Measurements from ENCODE around the gene IL18BP. TPM values are rescaled to one million over a fixed set of nuclear protein-coding genes. Genes with fewer than 3 reads are reported as not detected.

The IL18BP gene
- total and polyA plus RNA-seq, 2 donors (not counting 1 experiment from before 2014, with no cell fraction given) = 25.9 to 37.3 TPM

GRCh38 chr11:72015511-72016061 lies 16.9 kb downstream of the IL18BP start:
- H2AFZ ChIP-seq (ENCODE audit: insufficient read depth, low read depth, low read length, poor library complexity, severe bottlenecking) = no peak overlapping the region
- Mint-ChIP-seq H3K4me1 (no peaks in the 10 kb centered on the region), H3K27ac (peak overlapping the region; percentile 46), H3K27me3 (no peaks in the 10 kb centered on the region), H3K4me3 (no peak overlapping the region), H3K9me3 (ENCODE audit: insufficient read depth) (no peaks in the 10 kb centered on the region)
- TF ChIP-seq EZH2 (IDR thresholded peaks at IDR 0.05; ENCODE audit: borderline replicate concordance, insufficient read depth, low read depth, low read length, poor library complexity, severe bottlenecking) = no peak
- peak; percentile 29 for TF ChIP-seq CTCF (IDR thresholded peaks at IDR 0.05)
- ChIA-PET CTCF (interaction anchor here (0.8 to 6.2 kb wide), 15 partner anchors 10 to 400 kb away, joined by 3 to 77 read pairs (median 4); partner anchors contain the start of gene RNF121), POLR2A (interaction anchor here (1.1 kb wide), 1 partner anchor 87 kb away, joined by 4 read pairs; the partner anchor contains the start of genes RNF121 and XNDC1N)
- H3K27ac ChIP-seq (ENCODE audit: low read length in 2 of 2) = no peak overlapping the region
- H3K4me3 ChIP-seq (ENCODE audit: control extremely low read depth in 1 of 5, extremely low read depth in 1 of 5, insufficient read depth in 1 of 5, low read depth in 2 of 5, low read length in 4 of 5) = no peak overlapping the region
- peaks cover 4 to 100% of the 10 kb centered on the region in 2 experiments for H3K36me3 ChIP-seq (replicated peaks in 1 of 2; ENCODE audit: control extremely low read depth in 1 of 2, control insufficient read depth in 1 of 2, extremely low read depth in 1 of 2, insufficient read depth in 2 of 2, low read length in 1 of 2)
- no peaks in the 10 kb centered on the region for H3K27me3 ChIP-seq (replicated peaks in 1 of 4; ENCODE audit: control extremely low read depth in 1 of 4, control insufficient read depth in 3 of 4, insufficient read depth in 4 of 4, low read length in 3 of 4)
- intact Hi-C loops (cut with micrococcal nuclease) = no loop called here
- DNase-seq (peak; percentile 44), ATAC-seq (ENCODE audit: low read depth) (no peak)
- no peak overlapping the region for H3K9ac ChIP-seq (ENCODE audit: low read length)
- H3K79me2 ChIP-seq (ENCODE audit: control insufficient read depth, insufficient read depth, low read length) = peaks cover 25% of the 10 kb centered on the region
- 98% methylated on average over 10 of the region's 10 CpGs for WGBS (ENCODE audit: insufficient coverage)
- H4K20me1 ChIP-seq (ENCODE audit: control insufficient read depth, insufficient read depth, low read length, poor library complexity, severe bottlenecking) = peaks cover 90% of the 10 kb centered on the region
- H3K4me1 ChIP-seq (ENCODE audit: control insufficient read depth in 2 of 2, insufficient read depth in 2 of 2, low read length in 2 of 2) = no peaks in the 10 kb centered on the region
- no peaks in the 10 kb centered on the region for H3K9me3 ChIP-seq (ENCODE audit: control extremely low read depth in 1 of 3, control insufficient read depth in 2 of 3, insufficient read depth in 1 of 3, low read length in 2 of 3)
- no peak overlapping the region for H3K4me2 ChIP-seq (replicated peaks; ENCODE audit: low read depth, low read length, poor library complexity, severe bottlenecking)

GRCh38 chr11:72018171-72018570 lies 19.5 kb downstream of the IL18BP start:
- Mint-ChIP-seq H3K27me3 (no peaks in the 10 kb centered on the region), H3K27ac (no peak overlapping the region), H3K4me3 (no peak overlapping the region), H3K4me1 (no peaks in the 10 kb centered on the region), H3K9me3 (ENCODE audit: insufficient read depth) (no peaks in the 10 kb centered on the region)
- ATAC-seq (ENCODE audit: low read depth) (no peak), DNase-seq (no peak)
- no peak overlapping the region for H3K27ac ChIP-seq (ENCODE audit: low read length in 2 of 2)
- peaks cover 3 to 99% of the 10 kb centered on the region in 2 experiments for H3K36me3 ChIP-seq (replicated peaks in 1 of 2; ENCODE audit: control extremely low read depth in 1 of 2, control insufficient read depth in 1 of 2, extremely low read depth in 1 of 2, insufficient read depth in 2 of 2, low read length in 1 of 2)
- no peak overlapping the region for H3K4me2 ChIP-seq (replicated peaks; ENCODE audit: low read depth, low read length, poor library complexity, severe bottlenecking)
- TF ChIP-seq EZH2 (IDR thresholded peaks at IDR 0.05; ENCODE audit: borderline replicate concordance, insufficient read depth, low read depth, low read length, poor library complexity, severe bottlenecking) = no peak
- TF ChIP-seq CTCF (IDR thresholded peaks at IDR 0.05) = no peak
- H3K9me3 ChIP-seq (ENCODE audit: control extremely low read depth in 1 of 3, control insufficient read depth in 2 of 3, insufficient read depth in 1 of 3, low read length in 2 of 3) = no peaks in the 10 kb centered on the region
- H3K9ac ChIP-seq (ENCODE audit: low read length) = no peak overlapping the region
- ChIA-PET POLR2A (no interaction called here), CTCF (interaction anchor here (1.0 to 6.2 kb wide), 3 partner anchors 41 to 126 kb away, joined by 3 to 77 read pairs (median 4); no protein-coding TSS in a partner anchor)
- intact Hi-C loops (cut with micrococcal nuclease) = no loop called here
- WGBS (ENCODE audit: insufficient coverage) = 98% methylated on average over 9 of the region's 9 CpGs
- peaks cover 72% of the 10 kb centered on the region for H4K20me1 ChIP-seq (ENCODE audit: control insufficient read depth, insufficient read depth, low read length, poor library complexity, severe bottlenecking)
- H2AFZ ChIP-seq (ENCODE audit: insufficient read depth, low read depth, low read length, poor library complexity, severe bottlenecking) = no peak overlapping the region
- peaks cover 31% of the 10 kb centered on the region for H3K79me2 ChIP-seq (ENCODE audit: control insufficient read depth, insufficient read depth, low read length)
- H3K4me1 ChIP-seq (ENCODE audit: control insufficient read depth in 2 of 2, insufficient read depth in 2 of 2, low read length in 2 of 2) = no peaks in the 10 kb centered on the region
- no peak overlapping the region for H3K4me3 ChIP-seq (ENCODE audit: control extremely low read depth in 1 of 5, extremely low read depth in 1 of 5, insufficient read depth in 1 of 5, low read depth in 2 of 5, low read length in 4 of 5)
- H3K27me3 ChIP-seq (replicated peaks in 1 of 4; ENCODE audit: control extremely low read depth in 1 of 4, control insufficient read depth in 3 of 4, insufficient read depth in 4 of 4, low read length in 3 of 4) = no peaks in the 10 kb centered on the region

Data from B cell (primary cell).